ENCODE data around the gene KIF12. TPM values are rescaled to one million over a fixed set of nuclear protein-coding genes. Genes with fewer than 3 reads are reported as not detected.

Gene KIF12
- total and polyA plus RNA-seq, 2 of the 8 experiments (the other 6 are each of a cell fraction or from before 2014, with no cell fraction given): 2.9 to 3.9 TPM

- CTCF ChIA-PET (ENCODE audit: partially characterized antibody): interaction anchor here (0.6 to 1.5 kb wide), 9 partner anchors 12 to 1552 kb away, joined by 3 to 4 read pairs (median 3); no protein-coding TSS in a partner anchor
- WGBS, 2 experiments (ENCODE audit: extremely low coverage in 1 of 2, insufficient coverage in 1 of 2, insufficient read length in 1 of 2, insufficient replicate concordance in 2 of 2, low coverage in 1 of 2, low lambda C conversion rate in 2 of 2, missing lambda C conversion rate in 1 of 2): 97% methylated on average over 4 of the region's 4 CpGs; no CpG with 5 or more reads in 1 of the 2 experiments
- TF ChIP-seq CTBP2 (IDR thresholded peaks at IDR 0.05; ENCODE audit: borderline replicate concordance, insufficient read depth, insufficient read length, low read length) (no peak), CBX8 (IDR thresholded peaks at IDR 0.05; ENCODE audit: borderline replicate concordance, low read depth, low read length) (no peak), YY1 (IDR thresholded peaks at IDR 0.05; ENCODE audit: low read depth, low read length) (no peak), SIN3A (conservative IDR thresholded peaks at IDR 0.05 in 1 of 2, IDR thresholded peaks at IDR 0.05 in 1 of 2; ENCODE audit: low read depth in 1 of 2, low read length in 2 of 2) (no peak), POLR2A (IDR thresholded peaks at IDR 0.05; ENCODE audit: control extremely low read depth in 1 of 2, low read depth in 2 of 2, low read length in 2 of 2) (no peak), KDM4A (IDR thresholded peaks at IDR 0.05; ENCODE audit: low read depth, low read length, severe bottlenecking) (no peak), ZNF274 (IDR thresholded peaks at IDR 0.05; ENCODE audit: borderline replicate concordance, extremely low read depth, low read length) (no peak), JUN (IDR thresholded peaks at IDR 0.05; ENCODE audit: low read depth, low read length) (no peak), MAX (IDR thresholded peaks at IDR 0.05) (no peak), BCL11A (IDR thresholded peaks at IDR 0.05; ENCODE audit: low read depth in 2 of 2, low read length in 2 of 2) (no peak), ATF2 (IDR thresholded peaks at IDR 0.05; ENCODE audit: low read length) (no peak), BACH1 (IDR thresholded peaks at IDR 0.05; ENCODE audit: low read length) (no peak)
These were observed 52.8 kb downstream of the KIF12 start for GRCh38 chr9:114046237-114046755.

More at GRCh38 chr9:114046237-114046755, 52.8 kb downstream of the KIF12 start:
- H2BK12ac ChIP-seq (ENCODE audit: low read depth, low read length): no peak overlapping the region
- no peak overlapping the region for H3K56ac ChIP-seq (replicated peaks; ENCODE audit: insufficient read length, low read depth, low read length)
- peaks cover 0 to 2% of the 10 kb centered on the region in 2 experiments for H4K20me1 ChIP-seq (replicated peaks in 1 of 2; ENCODE audit: control insufficient read depth in 1 of 2, insufficient read depth in 2 of 2, low read length in 2 of 2)
- no peaks in the 10 kb centered on the region for H3K79me1 ChIP-seq (ENCODE audit: low read depth, low read length)
- H2BK120ac ChIP-seq (replicated peaks; ENCODE audit: low read depth, low read length): no peak overlapping the region
- no peaks in the 10 kb centered on the region for H3K9me3 ChIP-seq (ENCODE audit: insufficient read depth in 2 of 2, low read depth in 1 of 2, low read length in 1 of 2)
- H2BK20ac ChIP-seq (ENCODE audit: low read length): no peak overlapping the region
- no peak overlapping the region for H3K4me3 ChIP-seq (ENCODE audit: extremely low read depth in 1 of 4, insufficient read depth in 2 of 4, low read depth in 3 of 4, low read length in 4 of 4)
- H3K4me2 ChIP-seq (ENCODE audit: insufficient read depth in 1 of 2, low read depth in 2 of 2, low read length in 2 of 2): no peak overlapping the region
- no peak overlapping the region for H3K23ac ChIP-seq (ENCODE audit: insufficient read length)
- no peak overlapping the region for H2BK5ac ChIP-seq (ENCODE audit: low read depth, low read length)
- no peaks in the 10 kb centered on the region for H3K27me3 ChIP-seq (replicated peaks in 1 of 4; ENCODE audit: control insufficient read depth in 3 of 4, extremely low read depth in 1 of 4, insufficient read depth in 3 of 4, low read length in 3 of 4)
- POLR2A ChIA-PET (ENCODE audit: partially characterized antibody): no interaction called here
- no peaks in the 10 kb centered on the region for H3K23me2 ChIP-seq (ENCODE audit: low read depth, low read length)
- no peaks in the 10 kb centered on the region for H3K79me2 ChIP-seq (ENCODE audit: control insufficient read depth in 1 of 2, insufficient read depth in 2 of 2, low read length in 2 of 2)
- H2AFZ ChIP-seq (ENCODE audit: low read length): no peak overlapping the region
- H3K36me3 ChIP-seq (ENCODE audit: control insufficient read depth in 2 of 4, insufficient read depth in 4 of 4, low read length in 3 of 4): peaks cover 7 to 27% (median 12%) of the 10 kb centered on the region in 4 experiments; a peak in 7 of 8 replicates
- H4K91ac ChIP-seq (replicated peaks; ENCODE audit: insufficient read length, low read length): no peak overlapping the region
- no peak overlapping the region for H2BK15ac ChIP-seq (ENCODE audit: low read length)
- H3K18ac ChIP-seq (ENCODE audit: extremely low read depth, low read length): no peak overlapping the region
- H3K14ac ChIP-seq (ENCODE audit: insufficient read length): no peak overlapping the region
- no peak overlapping the region for H2AK5ac ChIP-seq (ENCODE audit: low read depth, low read length)
- DNase-seq (ENCODE audit: low read depth in 1 of 2, low spot score in 2 of 2) (no peak), FAIRE-seq (no peak)
- H3K27ac ChIP-seq (ENCODE audit: low read depth, low read length): no peak overlapping the region
- H4K8ac ChIP-seq (ENCODE audit: extremely low read depth, insufficient read depth, low read length): no peak overlapping the region
- no peak overlapping the region for H4K5ac ChIP-seq (ENCODE audit: insufficient read length, low read depth, low read length)
- no peak overlapping the region for H3K9ac ChIP-seq (replicated peaks in 1 of 4; ENCODE audit: extremely low read depth in 1 of 4, low read depth in 3 of 4, low read length in 3 of 4)
- H3K4me1 ChIP-seq (replicated peaks in 1 of 4; ENCODE audit: control insufficient read depth in 3 of 4, insufficient read depth in 4 of 4, low read length in 3 of 4): no peaks in the 10 kb centered on the region
- no peak overlapping the region for H3K4ac ChIP-seq (replicated peaks; ENCODE audit: insufficient read length, low read depth, low read length)

Data from H1 (cell line).